DMS153 treated with DMSO at 0.1 percent for 48 hours (cell line): ENCODE results near the gene FRG1.
"Not testable (repeated sequence)": the region's sequence is repeated elsewhere in the genome, so short reads cannot be mapped to it uniquely, and the experiment has no call there.

Experiments used
- DNase-seq: peaks from one replicate; lab custom pipeline; 2025; ENCODE audit not compliant: unreplicated experiment; lab: John Stamatoyannopoulos, UW

The FRG1 gene

GRCh38 chr4:189984661-189985060, 44.0 kb downstream of the FRG1 start:
- not testable (repeated sequence) for DNase-seq

GRCh38 chr4:189985651-189986243, 45.1 kb downstream of the FRG1 start:
- not testable (repeated sequence) for DNase-seq

GRCh38 chr4:189988877-189989431, 48.3 kb downstream of the FRG1 start:
- no peak for DNase-seq

GRCh38 chr4:189989941-189990340, 49.3 kb downstream of the FRG1 start:
- DNase-seq, result not testable (repeated sequence)
